Omental fat pad (tissue), 4 donors: ENCODE results near the gene SNX25. TPM values are rescaled to one million over a fixed set of nuclear protein-coding genes. Genes with fewer than 3 reads are reported as not detected.
"Not testable (repeated sequence)": the region's sequence is repeated elsewhere in the genome, so short reads cannot be mapped to it uniquely, and the experiment has no call there.

ENCODE experiments used
- ATAC-seq: fragments of 150-250 bp; one replicate; pipeline ENCODE4 v1.9.1; 2016; ENCODE audit warnings: mild to moderate bottlenecking, moderate library complexity; ENCODE audit not compliant: low FRiP score
- DNase-seq: peaks from one replicate; pipeline ENCODE4 v3.0.0-alpha.2; 2019; ENCODE audit warnings: low spot score
- total RNA-seq, 4 donors: library from RNA; depleted of rRNA; stranded (reverse); fragments of >200 nt; gene quantifications; one replicate each; pipeline ENCODE4 v1.1.0, GENCODE V29; 2016
- TF ChIP-seq, protein P1 (sequence below), 3 donors: fragments of 450-650 bp; IDR thresholded peaks; one replicate each; pipeline ENCODE4 v1.5.1; 2016 to 2017; ENCODE audit warnings: antibody characterized with exemption in 3 of 3, mild to moderate bottlenecking in 3 of 3, moderate library complexity in 2 of 3

Gene SNX25
- total RNA-seq, 4 donors from 2014 or later, result 16.0 to 22.5 (median 21.9) TPM

- no peak for ATAC-seq
- DNase-seq, result no peak
- TF ChIP-seq, protein P1, sequence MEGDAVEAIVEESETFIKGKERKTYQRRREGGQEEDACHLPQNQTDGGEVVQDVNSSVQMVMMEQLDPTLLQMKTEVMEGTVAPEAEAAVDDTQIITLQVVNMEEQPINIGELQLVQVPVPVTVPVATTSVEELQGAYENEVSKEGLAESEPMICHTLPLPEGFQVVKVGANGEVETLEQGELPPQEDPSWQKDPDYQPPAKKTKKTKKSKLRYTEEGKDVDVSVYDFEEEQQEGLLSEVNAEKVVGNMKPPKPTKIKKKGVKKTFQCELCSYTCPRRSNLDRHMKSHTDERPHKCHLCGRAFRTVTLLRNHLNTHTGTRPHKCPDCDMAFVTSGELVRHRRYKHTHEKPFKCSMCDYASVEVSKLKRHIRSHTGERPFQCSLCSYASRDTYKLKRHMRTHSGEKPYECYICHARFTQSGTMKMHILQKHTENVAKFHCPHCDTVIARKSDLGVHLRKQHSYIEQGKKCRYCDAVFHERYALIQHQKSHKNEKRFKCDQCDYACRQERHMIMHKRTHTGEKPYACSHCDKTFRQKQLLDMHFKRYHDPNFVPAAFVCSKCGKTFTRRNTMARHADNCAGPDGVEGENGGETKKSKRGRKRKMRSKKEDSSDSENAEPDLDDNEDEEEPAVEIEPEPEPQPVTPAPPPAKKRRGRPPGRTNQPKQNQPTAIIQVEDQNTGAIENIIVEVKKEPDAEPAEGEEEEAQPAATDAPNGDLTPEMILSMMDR (IDR thresholded peaks at IDR 0.05), result no peak
These were observed 147.8 kb downstream of the SNX25 start for GRCh38 chr4:185357211-185357610.

DNA sequence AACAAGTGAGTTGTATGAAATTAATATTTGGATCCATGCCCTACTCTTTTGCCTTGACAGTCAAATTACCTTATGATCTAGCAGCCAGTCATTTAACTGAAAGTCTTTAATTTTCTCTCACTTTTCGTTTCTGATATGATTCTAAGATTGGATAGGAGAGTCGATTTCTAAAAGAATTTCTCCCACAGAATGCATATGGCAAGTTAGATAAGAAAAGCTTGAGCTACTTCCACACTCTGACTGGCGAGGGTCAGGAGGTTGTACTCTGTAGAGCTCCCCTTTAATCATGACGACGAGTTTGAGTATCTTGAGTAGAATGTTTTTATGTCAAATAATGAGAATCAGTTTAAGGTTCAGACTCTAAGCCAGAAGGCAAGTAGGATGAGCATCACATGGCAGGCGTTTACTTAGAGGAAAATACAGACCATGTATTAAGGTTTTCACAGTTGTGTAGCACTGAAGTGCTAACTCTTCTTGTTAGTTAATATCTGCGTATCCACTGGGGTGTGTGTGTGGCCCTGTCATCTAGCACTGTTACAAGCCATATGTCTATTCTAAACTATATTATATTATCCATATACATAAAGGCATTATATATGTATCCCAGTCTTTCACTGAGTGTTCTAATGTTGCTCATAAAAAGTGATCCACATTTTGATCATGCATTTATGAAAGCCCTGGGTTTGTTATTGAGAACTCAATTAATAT is 148.5 kb downstream of the SNX25 start:
- TF ChIP-seq, protein P1 (IDR thresholded peaks at IDR 0.05), result no peak
- DNase-seq, result no peak
- ATAC-seq, result no peak

GRCh38 chr4:185358514-185358913 is 149.1 kb downstream of the SNX25 start:
- ATAC-seq, result no peak
- DNase-seq, result no peak

DNA sequence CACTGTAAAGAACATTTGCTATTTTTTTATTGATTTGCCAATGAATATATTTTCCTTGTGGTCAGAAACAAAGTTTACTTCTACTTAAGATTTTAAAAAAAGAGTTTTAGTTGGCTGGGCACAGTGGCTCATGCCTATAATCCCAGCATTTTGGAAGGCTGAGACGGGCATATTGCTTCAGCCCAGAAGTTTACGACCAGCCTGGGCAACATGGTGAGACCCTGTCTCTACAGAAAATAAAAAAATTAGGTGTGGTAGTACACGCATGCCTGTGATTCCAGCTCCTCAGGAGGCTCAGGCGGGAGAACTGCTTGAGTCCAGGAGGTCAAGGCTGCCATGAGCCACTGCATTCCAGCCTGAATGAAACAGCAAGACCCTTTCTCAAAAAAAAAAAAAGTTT is 149.6 kb downstream of the SNX25 start:
- TF ChIP-seq, protein P1 (IDR thresholded peaks at IDR 0.05), result no peak
- ATAC-seq (no peak), DNase-seq (no peak)

More at GRCh38 chr4:185358514-185358913, 149.1 kb downstream of the SNX25 start:
- TF ChIP-seq, protein P1 (IDR thresholded peaks at IDR 0.05), result no peak

DNA sequence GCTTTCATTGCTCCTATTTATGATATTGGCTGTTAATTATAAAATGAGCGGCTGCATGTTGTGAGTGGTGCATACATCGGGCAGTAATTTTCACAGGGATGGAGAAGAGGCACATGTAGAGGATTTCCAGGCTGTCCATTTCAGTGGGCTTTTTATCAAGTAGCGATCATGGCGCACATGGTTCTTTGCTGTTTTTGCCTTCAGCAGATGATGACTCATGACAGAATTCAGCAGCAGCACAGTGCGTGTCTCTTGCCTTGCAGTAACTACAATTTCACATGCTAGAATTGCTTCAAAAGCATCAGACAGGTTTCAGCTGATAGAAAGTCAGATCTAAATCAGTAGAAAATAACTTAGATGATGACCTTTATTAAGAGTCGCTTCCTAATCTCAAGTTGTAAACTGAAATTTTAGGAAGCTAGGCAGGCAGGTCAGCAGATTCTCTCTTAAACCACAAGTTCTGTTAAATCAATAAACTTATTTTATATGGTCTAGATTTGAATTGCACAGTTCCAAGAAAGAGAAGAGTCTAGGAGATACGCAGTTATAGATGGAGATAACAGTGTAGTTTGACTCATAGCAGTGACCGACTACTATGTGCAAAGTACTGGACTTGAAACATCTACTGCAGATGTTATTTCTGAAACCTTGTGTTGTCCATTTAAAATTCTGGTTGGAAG is 150.5 kb downstream of the SNX25 start:
- TF ChIP-seq, protein P1 (IDR thresholded peaks at IDR 0.05), result no peak
- DNase-seq, result no peak
- ATAC-seq, result no peak

GRCh38 chr4:185361872-185362271 is 152.5 kb downstream of the SNX25 start:
- no peak for ATAC-seq
- DNase-seq, result no peak
- TF ChIP-seq, protein P1 (IDR thresholded peaks at IDR 0.05), result no peak

DNA sequence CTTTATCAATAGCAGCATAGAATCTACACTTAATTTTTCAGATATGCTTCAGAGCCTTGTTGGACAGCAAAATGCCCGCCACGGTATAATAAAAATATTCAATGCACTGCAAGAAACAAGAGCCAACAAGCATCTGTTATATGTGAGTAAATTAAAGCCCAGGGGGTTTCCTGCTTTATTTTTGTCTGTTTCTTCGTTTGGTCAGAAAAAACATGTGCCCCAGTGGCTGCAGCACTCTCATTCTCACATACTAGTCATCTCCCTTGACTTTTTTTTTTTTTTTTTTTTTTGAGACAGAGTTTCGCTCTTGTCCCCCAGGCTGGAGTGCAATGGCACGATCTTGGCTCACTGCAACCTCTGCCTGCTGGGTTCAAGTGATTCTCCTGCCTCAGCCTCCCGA is 153.2 kb downstream of the SNX25 start:
- DNase-seq, ATAC-seq: not testable (repeated sequence)
